Natural killer cell (primary cell): ENCODE results near the gene SLC35A5. TPM values are rescaled to one million over a fixed set of nuclear protein-coding genes. Genes with fewer than 3 reads are reported as not detected.

ENCODE experiments used
- ATAC-seq, 3 donors: fragments of 150-1000 bp in 2 of 3; fragments of 200-7000 bp in 1 of 3; cut with Tn5 transposase; 1 replicate in 1 of 3; 2 replicates in 2 of 3; pipeline ENCODE4 v1.10.0; 2021; ENCODE audit warnings: mild to moderate bottlenecking in 2 of 3, moderate library complexity in 2 of 3
- DNase-seq, 2 donors: peaks; one replicate each; pipeline versions ENCODE4 v3.0.0 to v3.0.0-alpha.2; 2013 to 2021; ENCODE audit warnings: mixed read lengths in 1 of 2
- H3K27ac ChIP-seq: one replicate; pipeline ENCODE4 v1.5.1; 2013; ENCODE audit warnings: mild to moderate bottlenecking, low read length
- H3K27me3 ChIP-seq: one replicate; pipeline ENCODE4 v1.6.1; 2013; ENCODE audit warnings: low read length; ENCODE audit not compliant: control insufficient read depth, insufficient read depth
- H3K36me3 ChIP-seq: one replicate; pipeline ENCODE4 v1.6.1; 2013; ENCODE audit warnings: low read length; ENCODE audit not compliant: control insufficient read depth, insufficient read depth
- H3K4me1 ChIP-seq: one replicate; pipeline ENCODE4 v1.6.1; 2013; ENCODE audit warnings: low read length; ENCODE audit not compliant: control insufficient read depth, insufficient read depth
- H3K4me3 ChIP-seq: one replicate; pipeline ENCODE4 v1.5.1; 2013; ENCODE audit warnings: low read length
- H3K9me3 ChIP-seq: one replicate; pipeline ENCODE4 v1.6.1; 2013; ENCODE audit warnings: low read length; ENCODE audit not compliant: control insufficient read depth, insufficient read depth
- H3K27ac Mint-ChIP-seq, 2 donors: one replicate each; pipeline ENCODE4 v1.8.0; 2022; ENCODE audit warnings: mild to moderate bottlenecking in 2 of 2, mixed read lengths in 2 of 2, moderate library complexity in 1 of 2
- H3K27me3 Mint-ChIP-seq, 2 donors: one replicate each; pipeline ENCODE4 v1.8.0; 2022; ENCODE audit warnings: low read depth in 2 of 2, mixed read lengths in 2 of 2
- H3K36me3 Mint-ChIP-seq: one replicate; pipeline ENCODE4 v1.8.0; 2022; ENCODE audit warnings: mixed read lengths
- H3K4me1 Mint-ChIP-seq, 2 donors: one replicate each; pipeline ENCODE4 v1.8.0; 2022; ENCODE audit warnings: mixed read lengths in 2 of 2
- H3K4me3 Mint-ChIP-seq: one replicate; pipeline ENCODE4 v1.8.0; 2022; ENCODE audit warnings: mild to moderate bottlenecking, moderate library complexity, mixed read lengths
- H3K9me3 Mint-ChIP-seq, 2 donors: one replicate each; pipeline ENCODE4 v1.8.0; 2022; ENCODE audit warnings: mixed read lengths in 2 of 2
- CTCF ChIP-seq: fragments of 200-600 bp; IDR thresholded peaks from one replicate; pipeline ENCODE4 v1.8.0; 2022; ENCODE audit warnings: antibody characterized with exemption
- WGBS: methylation state at CpG from one replicate; pipeline ENCODE4 v1.1.7; 2013; ENCODE audit warnings: missing lambda C conversion rate; ENCODE audit not compliant: insufficient coverage; 5-methylcytosine and 5-hydroxymethylcytosine counted together
- intact Hi-C: fragments of 100-400 bp; cut with micrococcal nuclease; formaldehyde crosslinking; loops from one replicate; pipeline ENCODE4 v1.14.2; 2022
- total RNA-seq, 4 donors: library from RNA; stranded (reverse); fragments of 120-200 nt in 1 of 4; gene quantifications; one replicate each; pipeline versions ENCODE4 v1.2.3 to v1.2.4, GENCODE V29; 2013 to 2022

The SLC35A5 gene
- total RNA-seq, 3 donors from 2014 or later (not counting 1 experiment from before 2014, with no cell fraction given): 10.5 to 17.4 (median 11.2) TPM

- no CpG with 5 or more reads among the region's 1 CpG for WGBS
- intact Hi-C loops: no loop called here
- no peaks in the 10 kb centered on the region for H3K9me3 ChIP-seq
- H3K36me3 ChIP-seq: peaks cover 12% of the 10 kb centered on the region
- H3K27ac Mint-ChIP-seq: peak overlapping the region; percentile 76 to 80
- peak in 2 of 3 donors; percentile 71 to 80 for ATAC-seq
- H3K27me3 ChIP-seq: no peaks in the 10 kb centered on the region
- H3K36me3 Mint-ChIP-seq: peaks cover 5% of the 10 kb centered on the region
- TF ChIP-seq CTCF: no peak
- no peak overlapping the region for H3K27ac ChIP-seq
- peaks cover 35 to 47% of the 10 kb centered on the region in 2 donors for H3K4me1 Mint-ChIP-seq
- no peaks in the 10 kb centered on the region for H3K9me3 Mint-ChIP-seq
- no peak for DNase-seq
- peaks cover 10% of the 10 kb centered on the region for H3K4me1 ChIP-seq
- H3K4me3 ChIP-seq: no peak overlapping the region
- no peaks in the 10 kb centered on the region for H3K27me3 Mint-ChIP-seq
- H3K4me3 Mint-ChIP-seq: peak overlapping the region; percentile 59
Observed at GRCh38 chr3:112555535-112556170, 6.2 kb upstream of the SLC35A5 start.

GRCh38 chr3:112557976-112558375, 3.9 kb upstream of the SLC35A5 start:
- no CpG with 5 or more reads among the region's 1 CpG for WGBS
- no peak overlapping the region for H3K27ac Mint-ChIP-seq
- H3K36me3 ChIP-seq: peaks cover 7% of the 10 kb centered on the region
- no peak for TF ChIP-seq CTCF
- H3K27ac ChIP-seq: no peak overlapping the region
- peaks cover 5% of the 10 kb centered on the region for H3K36me3 Mint-ChIP-seq
- DNase-seq: no peak
- H3K4me1 Mint-ChIP-seq: peaks cover 51 to 52% of the 10 kb centered on the region in 2 donors
- H3K4me3 Mint-ChIP-seq: no peak overlapping the region
- peaks cover 18% of the 10 kb centered on the region for H3K4me1 ChIP-seq
- H3K4me3 ChIP-seq: no peak overlapping the region
- intact Hi-C loops: no loop called here
- H3K9me3 ChIP-seq: no peaks in the 10 kb centered on the region
- H3K27me3 ChIP-seq: no peaks in the 10 kb centered on the region
- ATAC-seq: no peak
- no peaks in the 10 kb centered on the region for H3K9me3 Mint-ChIP-seq
- no peaks in the 10 kb centered on the region for H3K27me3 Mint-ChIP-seq

- no peak for TF ChIP-seq CTCF
- ATAC-seq (no peak), DNase-seq (no peak)
- H3K27ac Mint-ChIP-seq: peak overlapping the region; percentile 96 to 97
- no peaks in the 10 kb centered on the region for H3K27me3 Mint-ChIP-seq
- peaks cover 10% of the 10 kb centered on the region for H3K36me3 Mint-ChIP-seq
- Histone ChIP-seq H3K27me3 (no peaks in the 10 kb centered on the region), H3K4me3 (peak overlapping the region; percentile 92), H3K36me3 (peaks cover 6% of the 10 kb centered on the region), H3K27ac (no peak overlapping the region), H3K4me1 (peaks cover 16% of the 10 kb centered on the region), H3K9me3 (no peaks in the 10 kb centered on the region)
- H3K9me3 Mint-ChIP-seq: no peaks in the 10 kb centered on the region
- intact Hi-C loops: loop anchor here (5.0 kb wide), 3 partner anchors 583 to 1497 kb away; partner anchors contain the start of genes ABHD10, ATP6V1A, CCDC191 and NAA50
- 40% methylated on average over 2 of the region's 2 CpGs for WGBS
- peak overlapping the region; percentile 95 for H3K4me3 Mint-ChIP-seq
- peaks cover 46 to 50% of the 10 kb centered on the region in 2 donors for H3K4me1 Mint-ChIP-seq
Observed at GRCh38 chr3:112560307-112560706, 1.5 kb upstream of the SLC35A5 start.
